ENCODE measurements around the gene PHTF1.

Gene PHTF1

DNA sequence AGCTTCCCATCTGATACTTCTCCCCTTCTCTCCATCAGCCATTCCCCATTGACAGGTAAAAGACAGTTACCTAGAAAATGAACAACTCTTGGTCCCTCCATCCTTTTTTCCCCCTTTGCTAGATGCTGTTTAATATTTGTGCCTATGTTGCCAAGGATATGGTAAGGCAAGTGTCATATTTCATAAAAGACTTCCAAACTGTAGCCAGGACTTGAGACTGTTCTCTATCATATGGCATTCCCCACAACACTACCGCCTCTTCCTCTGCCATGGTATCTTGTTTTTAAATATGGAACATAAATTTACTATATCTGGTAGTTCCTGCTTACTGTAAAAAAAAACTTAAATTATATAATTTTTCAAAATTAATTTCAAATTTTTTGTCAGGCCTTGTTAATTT, 97.2 kb downstream of the PHTF1 start:
- no peak for DNase-seq

DNA sequence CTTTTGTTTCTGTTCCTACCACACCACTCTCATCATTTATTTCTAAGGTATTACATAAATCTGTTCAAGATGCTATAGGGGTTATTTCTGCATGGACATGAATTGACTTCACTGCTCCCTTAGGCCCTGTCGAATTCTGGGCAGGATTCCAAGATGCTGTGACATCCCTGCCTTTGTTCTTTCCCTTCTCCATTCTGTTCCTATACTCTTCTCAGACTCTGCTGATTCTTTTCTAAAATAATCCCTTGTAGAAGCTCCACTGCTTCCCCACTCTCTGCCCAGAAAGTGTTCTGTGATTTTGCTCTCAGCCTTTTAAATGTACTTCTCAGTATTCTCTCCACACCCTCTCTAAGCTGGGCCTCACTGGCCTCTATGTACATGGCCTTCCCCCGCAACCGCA, 99.2 kb downstream of the PHTF1 start:
- DNase-seq, result no peak

DNA sequence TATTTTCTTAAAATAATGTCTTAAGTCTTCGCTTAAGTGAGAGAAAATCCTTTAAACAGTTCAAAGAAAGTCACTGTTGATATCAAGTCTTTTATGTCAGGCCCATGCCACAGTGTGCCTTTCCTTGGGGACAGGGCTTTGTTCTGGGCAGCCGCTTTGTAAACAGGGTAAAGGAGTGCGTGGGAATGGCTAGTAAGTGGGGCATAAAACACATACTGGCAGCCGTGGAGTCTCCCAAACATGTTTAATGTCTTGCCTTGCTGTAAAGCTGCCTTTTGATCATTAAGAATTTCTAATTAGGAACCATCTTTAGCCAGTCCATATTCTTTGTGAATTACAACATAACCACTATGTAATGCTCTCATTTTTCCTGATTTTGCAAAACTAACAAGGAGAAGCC, 99.7 kb downstream of the PHTF1 start:
- DNase-seq, result no peak

- DNase-seq, result no peak
Observed at GRCh38 chr1:113659035-113659434, 100.3 kb downstream of the PHTF1 start.

GRCh38 chr1:113657556-113658063, 101.7 kb downstream of the PHTF1 start:
- DNase-seq, result no peak

- no peak for DNase-seq
Observed at GRCh38 chr1:113657126-113657525, 102.2 kb downstream of the PHTF1 start.

GRCh38 chr1:113654883-113655282, 104.4 kb downstream of the PHTF1 start:
- DNase-seq, result no peak

GRCh38 chr1:113653741-113654140, 105.5 kb downstream of the PHTF1 start:
- no peak for DNase-seq

- DNase-seq, result no peak
Observed at GRCh38 chr1:113652771-113653170, 106.5 kb downstream of the PHTF1 start.

DNA sequence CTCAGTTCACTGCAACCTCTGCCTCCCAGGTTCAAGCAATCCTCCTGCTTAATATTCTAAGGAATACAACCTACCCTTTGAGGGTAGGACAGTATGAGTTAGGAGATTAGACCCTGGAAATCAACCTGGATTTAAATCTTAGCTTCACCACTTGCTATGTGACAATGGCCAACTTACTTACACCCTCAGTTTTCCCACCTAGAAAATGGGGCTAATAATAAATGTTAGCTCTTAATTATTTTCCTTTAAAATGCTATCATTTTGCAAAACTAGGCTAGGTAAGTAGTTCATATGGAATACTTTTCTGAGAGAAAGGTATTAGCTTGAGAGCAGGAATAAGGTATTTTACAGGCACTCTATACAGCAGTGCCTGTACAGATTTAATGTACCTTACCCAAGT, 110.8 kb downstream of the PHTF1 start:
- no peak for DNase-seq

GRCh38 chr1:113647164-113647563, 112.1 kb downstream of the PHTF1 start:
- no peak for DNase-seq

Measured in NCI-H187 (cell line).